GM12873 (cell line): Measurements from ENCODE around the gene ACAD10.

Source experiments
- TF ChIP-seq, protein P1 (sequence below): IDR thresholded peaks from 2 replicates; pipeline ENCODE4 v1.5.1; 2012; ENCODE audit warnings: low read depth, mild to moderate bottlenecking, moderate library complexity, low read length, control low read depth; ENCODE audit not compliant: insufficient read depth; ENCODE audit errors: missing control alignments

Gene ACAD10

DNA sequence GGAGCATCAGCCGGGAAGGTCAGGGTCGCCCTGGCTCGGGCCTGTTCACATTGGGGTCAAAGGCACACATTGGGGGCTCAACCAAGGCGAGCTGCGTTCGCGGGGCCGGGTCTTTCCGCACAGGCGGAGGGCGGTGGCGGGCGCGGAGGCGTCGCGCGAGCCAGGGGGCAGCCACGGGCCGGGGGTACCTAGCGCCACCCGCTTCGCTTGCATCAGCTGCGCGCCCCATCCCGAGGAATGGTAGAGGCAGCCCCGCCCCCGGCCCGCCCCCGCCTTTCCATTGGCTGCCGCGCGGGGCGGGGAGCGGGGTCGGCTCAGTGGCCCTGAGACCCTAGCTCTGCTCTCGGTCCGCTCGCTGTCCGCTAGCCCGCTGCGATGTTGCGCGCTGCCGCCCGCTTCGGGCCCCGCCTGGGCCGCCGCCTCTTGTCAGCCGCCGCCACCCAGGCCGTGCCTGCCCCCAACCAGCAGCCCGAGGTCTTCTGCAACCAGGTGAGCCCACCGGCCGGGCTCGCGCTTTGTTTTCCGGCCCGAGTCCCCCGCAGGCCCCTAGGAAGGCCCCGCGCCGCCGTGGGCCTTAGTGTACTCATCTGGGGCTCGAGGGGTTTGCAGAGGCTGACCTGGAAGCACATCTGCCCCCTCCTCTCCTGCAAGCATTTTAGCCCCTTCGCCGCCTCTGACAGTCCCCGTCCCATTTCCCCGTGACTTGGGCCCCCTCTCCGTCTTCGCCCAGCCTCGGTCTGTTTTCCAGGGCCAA is 80.9 kb downstream of the ACAD10 start, which contains the start of gene ALDH2:
Gene ALDH2 (plus strand): TSS at position 326 of the 754 bp plus-strand sequence. CDS start 50 bp downstream, at position 376.
- TF ChIP-seq, protein P1, sequence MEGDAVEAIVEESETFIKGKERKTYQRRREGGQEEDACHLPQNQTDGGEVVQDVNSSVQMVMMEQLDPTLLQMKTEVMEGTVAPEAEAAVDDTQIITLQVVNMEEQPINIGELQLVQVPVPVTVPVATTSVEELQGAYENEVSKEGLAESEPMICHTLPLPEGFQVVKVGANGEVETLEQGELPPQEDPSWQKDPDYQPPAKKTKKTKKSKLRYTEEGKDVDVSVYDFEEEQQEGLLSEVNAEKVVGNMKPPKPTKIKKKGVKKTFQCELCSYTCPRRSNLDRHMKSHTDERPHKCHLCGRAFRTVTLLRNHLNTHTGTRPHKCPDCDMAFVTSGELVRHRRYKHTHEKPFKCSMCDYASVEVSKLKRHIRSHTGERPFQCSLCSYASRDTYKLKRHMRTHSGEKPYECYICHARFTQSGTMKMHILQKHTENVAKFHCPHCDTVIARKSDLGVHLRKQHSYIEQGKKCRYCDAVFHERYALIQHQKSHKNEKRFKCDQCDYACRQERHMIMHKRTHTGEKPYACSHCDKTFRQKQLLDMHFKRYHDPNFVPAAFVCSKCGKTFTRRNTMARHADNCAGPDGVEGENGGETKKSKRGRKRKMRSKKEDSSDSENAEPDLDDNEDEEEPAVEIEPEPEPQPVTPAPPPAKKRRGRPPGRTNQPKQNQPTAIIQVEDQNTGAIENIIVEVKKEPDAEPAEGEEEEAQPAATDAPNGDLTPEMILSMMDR = no peak

DNA sequence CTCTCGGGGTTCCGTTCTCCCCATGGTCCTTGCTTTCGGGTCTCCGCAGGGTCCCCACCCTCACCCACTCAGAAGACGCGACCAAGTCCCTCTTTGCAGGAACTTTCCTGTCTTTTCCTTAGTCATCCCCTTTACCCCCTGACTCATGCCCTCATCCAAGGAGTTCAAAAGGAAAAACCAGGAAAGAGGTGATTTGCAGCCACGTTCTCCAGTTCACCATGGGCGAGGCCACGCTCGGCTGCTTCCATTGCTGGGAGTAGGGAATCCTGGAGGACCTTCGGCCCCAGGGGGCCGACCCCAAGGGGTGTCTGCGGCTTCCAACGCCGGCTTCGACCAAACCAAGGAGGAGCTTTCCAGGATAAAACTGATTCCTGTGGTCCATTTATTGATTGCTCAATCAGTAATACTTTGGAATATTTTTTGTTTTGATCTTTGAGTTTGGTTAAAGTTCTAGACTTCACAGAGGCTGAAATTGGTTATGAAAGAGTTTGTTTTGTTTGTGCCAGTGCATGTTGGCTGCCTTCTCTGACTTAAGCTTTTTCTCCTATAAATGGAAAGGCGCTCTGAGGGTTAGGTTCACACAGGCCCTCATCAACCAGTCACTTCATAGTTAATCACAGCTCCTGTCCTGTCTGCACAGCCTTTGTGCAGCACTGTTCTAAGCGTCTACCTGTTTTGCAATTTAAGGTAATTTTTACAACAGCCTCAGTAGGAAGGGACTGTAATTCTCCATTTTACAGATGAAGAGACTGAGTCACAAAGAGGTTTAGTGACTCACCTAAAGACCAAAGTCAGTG is 81.7 kb downstream of the ACAD10 start:
- TF ChIP-seq, protein P1 = no peak

DNA sequence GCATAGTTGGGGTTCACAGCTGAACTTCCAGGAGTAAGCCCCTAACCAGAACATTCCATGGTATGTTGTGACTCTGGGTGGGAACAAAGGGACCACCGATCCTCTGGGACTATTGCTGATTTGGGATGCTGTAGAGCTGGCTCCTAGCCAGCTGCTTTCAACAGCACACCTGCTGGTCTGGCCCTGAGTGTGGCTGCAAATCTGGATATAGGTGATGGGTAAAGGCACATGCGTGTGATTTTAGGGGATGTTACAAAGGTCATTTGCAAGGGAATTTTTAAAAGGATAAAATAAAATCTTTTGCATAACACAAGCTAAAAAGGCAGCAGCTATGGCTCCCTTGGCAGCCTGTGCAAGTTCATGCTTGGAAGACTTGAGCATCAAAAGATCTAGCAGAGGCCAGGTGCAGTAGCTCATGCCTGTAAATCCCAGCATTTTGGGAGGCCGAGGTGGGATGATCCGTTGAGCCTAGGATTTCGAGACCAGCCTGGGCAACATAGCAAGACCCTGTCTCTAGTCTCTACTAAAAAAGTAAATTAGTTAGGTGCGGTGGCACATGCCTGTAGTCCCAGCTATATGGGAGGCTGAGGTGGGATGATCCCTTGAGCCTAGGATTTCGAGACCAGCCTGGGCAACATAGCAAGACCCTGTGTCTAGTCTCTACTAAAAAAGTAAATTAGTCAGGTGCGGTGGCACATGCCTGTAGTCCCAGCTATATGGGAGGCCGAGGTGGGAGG is 82.5 kb downstream of the ACAD10 start:
- TF ChIP-seq, protein P1 = no peak

DNA sequence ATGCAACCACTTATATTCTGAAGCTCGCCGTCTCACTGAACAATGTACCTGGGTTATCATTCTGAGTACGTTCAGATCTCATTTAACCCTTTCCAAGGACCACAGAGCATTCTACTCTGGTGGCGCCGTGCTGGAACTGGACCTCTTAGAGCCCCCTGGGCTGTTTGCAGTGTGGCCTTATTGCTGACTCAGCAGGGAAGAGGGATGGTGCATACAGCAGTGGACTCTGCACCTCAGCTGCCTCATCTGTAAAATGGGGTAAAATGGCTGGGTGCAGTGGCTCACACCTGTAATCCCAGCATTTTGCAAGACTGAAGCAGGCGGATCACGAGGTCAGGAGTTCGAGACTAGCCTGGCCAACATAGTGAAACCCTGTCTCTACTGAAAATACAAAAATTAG is 83.7 kb downstream of the ACAD10 start:
- TF ChIP-seq, protein P1 = no peak

DNA sequence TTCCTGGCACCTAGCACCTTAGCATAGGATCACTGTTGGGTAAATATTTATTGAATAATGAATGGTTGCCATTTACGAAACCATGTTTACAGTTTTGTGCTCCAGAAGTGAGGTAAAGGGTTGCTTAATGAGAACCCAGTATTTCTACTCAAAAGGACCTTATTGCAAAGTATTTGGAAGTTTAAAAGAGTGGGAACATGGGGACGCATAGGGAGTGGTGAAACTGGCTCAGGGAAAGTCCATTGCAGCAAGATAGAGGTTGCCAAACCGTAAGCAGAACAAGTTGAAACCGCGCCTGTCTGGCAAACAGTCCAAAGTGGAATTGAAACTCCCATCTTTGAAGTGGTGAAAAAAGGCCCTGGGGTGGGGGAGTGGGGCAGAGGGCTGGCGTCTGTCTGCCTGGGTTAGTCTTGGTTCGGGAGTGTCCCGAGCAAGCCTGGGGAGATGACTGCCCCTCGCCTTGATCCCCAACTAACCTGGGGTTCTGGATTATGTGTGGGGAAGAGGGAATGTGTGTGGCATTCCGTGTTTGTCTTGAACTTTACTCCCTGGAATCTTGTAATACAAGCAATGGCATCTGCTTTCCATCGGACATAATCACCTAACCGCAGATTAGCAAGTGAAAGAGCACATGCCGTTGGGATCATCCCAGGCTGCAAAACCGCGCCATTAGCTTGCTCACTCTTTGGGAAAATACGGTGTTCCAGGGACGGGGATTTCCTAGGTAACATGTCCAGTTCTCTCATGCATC is 88.1 kb downstream of the ACAD10 start:
- TF ChIP-seq, protein P1 = no peak

DNA sequence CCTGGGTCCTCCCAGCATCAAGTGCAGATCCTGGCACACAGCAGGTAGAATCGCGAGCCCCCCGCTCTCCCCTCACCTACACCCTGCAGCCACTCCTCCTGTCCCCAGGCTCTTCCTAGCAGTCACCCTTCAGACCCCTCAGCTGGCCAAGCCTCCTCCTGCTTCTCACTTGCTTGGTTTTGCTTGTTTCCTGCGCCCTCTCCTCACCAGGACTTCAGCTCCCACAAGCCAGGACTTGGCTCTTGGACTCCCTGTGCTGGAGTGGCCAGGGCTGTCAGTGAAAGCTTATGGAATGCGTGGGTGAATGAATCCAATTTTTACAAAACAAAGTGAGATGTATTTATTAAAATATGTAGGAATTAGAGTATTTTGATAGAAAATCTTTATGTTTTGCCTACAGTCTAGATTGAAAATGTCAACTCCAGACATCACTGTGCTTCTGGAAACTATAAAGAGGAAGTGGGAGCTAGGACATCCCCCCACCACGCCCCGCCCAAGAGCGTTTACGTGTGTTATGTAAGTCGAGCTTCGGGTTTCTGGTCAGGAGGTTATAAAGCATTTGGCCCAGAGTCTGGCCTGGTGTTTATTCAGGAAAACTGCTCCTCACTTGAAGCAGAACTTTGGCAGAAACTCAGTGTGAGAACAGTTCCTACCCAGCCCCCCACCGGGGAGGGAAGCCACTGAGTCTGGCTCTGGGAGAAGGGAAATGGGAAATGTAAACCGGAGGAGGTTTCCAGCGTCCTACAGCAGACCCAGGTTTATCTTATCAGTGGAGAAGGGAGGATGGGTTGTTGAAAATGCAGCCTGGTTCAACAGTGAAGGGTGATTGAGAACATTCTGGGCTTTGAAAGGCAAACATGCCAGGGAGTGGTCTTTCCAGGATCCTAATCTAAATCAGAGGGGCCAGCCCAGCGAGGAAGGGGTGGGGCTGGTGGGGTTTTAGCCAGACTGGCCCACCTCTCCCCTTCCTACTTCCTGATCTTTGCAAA is 89.6 kb downstream of the ACAD10 start:
- TF ChIP-seq, protein P1 = no peak
